HG03565 (cell line): ENCODE data around the gene ACTR2.
"Not testable (repeated sequence)": the region's sequence is repeated elsewhere in the genome, so short reads cannot be mapped to it uniquely, and the experiment has no call there.

ENCODE experiments used
- ATAC-seq: cut with Tn5 transposase; IDR thresholded peaks from one replicate; pipeline ENCODE4 v1.9.1; 2021; ENCODE audit warnings: mild to moderate bottlenecking, moderate library complexity; ENCODE audit not compliant: unreplicated experiment

Gene ACTR2

GRCh38 chr2:65311049-65311448, 83.4 kb downstream of the ACTR2 start:
- ATAC-seq = no peak

- no peak for ATAC-seq
Measured at GRCh38 chr2:65311596-65311995, 84.0 kb downstream of the ACTR2 start.

GRCh38 chr2:65313126-65313953, 85.7 kb downstream of the ACTR2 start:
- ATAC-seq = no peak

GRCh38 chr2:65313954-65314256, 86.3 kb downstream of the ACTR2 start:
- ATAC-seq = no peak

GRCh38 chr2:65314801-65315441, 87.3 kb downstream of the ACTR2 start:
- no peak for ATAC-seq

- no peak for ATAC-seq
Measured at GRCh38 chr2:65316072-65316471, 88.4 kb downstream of the ACTR2 start.

GRCh38 chr2:65317351-65317750, 89.7 kb downstream of the ACTR2 start:
- not testable (repeated sequence) for ATAC-seq

GRCh38 chr2:65317841-65318240, 90.2 kb downstream of the ACTR2 start:
- no peak for ATAC-seq

GRCh38 chr2:65319072-65319673, 91.5 kb downstream of the ACTR2 start:
- ATAC-seq = no peak

- no peak for ATAC-seq
Measured at GRCh38 chr2:65319674-65320041, 92.0 kb downstream of the ACTR2 start.

GRCh38 chr2:65320042-65320725, 92.6 kb downstream of the ACTR2 start:
- ATAC-seq = peak; percentile 50
